DMS153 treated with DMSO at 0.1 percent for 48 hours (cell line): ENCODE data around the gene RNF8.
"Not testable (repeated sequence)": the region's sequence is repeated elsewhere in the genome, so short reads cannot be mapped to it uniquely, and the experiment has no call there.

Source experiments
- DNase-seq: peaks from one replicate; lab custom pipeline; 2025; ENCODE audit not compliant: unreplicated experiment; lab: John Stamatoyannopoulos, UW

RNF8 gene

DNA sequence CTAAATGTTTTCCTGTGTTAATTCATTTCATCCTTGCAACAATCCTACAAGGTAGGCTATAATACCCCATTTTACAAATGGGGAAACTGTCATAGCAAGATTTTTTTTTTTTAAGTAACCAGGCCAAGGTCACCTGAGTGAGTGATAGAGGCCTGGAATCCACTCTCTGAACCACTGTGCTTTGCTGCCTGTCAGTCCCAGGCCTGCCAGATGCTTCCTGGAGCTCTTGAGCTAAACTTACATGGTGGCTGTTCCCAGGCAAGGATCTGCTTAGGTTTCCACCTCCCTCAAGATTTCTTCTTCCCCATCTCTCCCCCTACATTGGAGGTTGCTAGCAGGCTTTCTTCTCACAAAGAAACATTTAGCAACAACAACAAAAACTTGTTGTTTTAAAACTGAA lies 32.7 kb upstream of the RNF8 start:
- DNase-seq = no peak

- DNase-seq = no peak
Observed at GRCh38 chr6:37321516-37322415, 32.0 kb upstream of the RNF8 start.

GRCh38 chr6:37323580-37323979 lies 30.2 kb upstream of the RNF8 start:
- no peak for DNase-seq

- no peak for DNase-seq
Observed at GRCh38 chr6:37324131-37325033, 29.4 kb upstream of the RNF8 start.

- not testable (repeated sequence) for DNase-seq
Observed at GRCh38 chr6:37330345-37330744, 23.4 kb upstream of the RNF8 start.

DNA sequence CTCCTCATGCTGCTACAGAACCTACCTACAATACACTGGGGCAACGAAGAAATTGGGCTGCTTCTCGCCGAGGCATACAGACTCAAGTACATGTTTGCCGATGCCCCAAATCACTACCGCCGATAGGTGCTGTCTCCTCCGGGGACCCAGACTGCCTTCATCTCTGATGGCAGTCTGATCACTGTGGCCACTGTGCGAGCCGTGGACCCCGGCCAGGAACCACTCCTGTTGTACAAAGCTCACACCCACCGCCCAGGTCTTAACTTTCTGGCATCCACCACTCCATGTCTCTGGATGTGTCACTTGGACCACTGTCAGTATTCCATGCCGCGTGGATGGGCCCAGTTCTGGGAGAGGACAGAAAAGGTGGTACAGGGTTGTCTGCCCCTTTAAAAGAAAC lies 22.7 kb upstream of the RNF8 start:
- DNase-seq = no peak

GRCh38 chr6:37332894-37333293 lies 20.9 kb upstream of the RNF8 start:
- no peak for DNase-seq

DNA sequence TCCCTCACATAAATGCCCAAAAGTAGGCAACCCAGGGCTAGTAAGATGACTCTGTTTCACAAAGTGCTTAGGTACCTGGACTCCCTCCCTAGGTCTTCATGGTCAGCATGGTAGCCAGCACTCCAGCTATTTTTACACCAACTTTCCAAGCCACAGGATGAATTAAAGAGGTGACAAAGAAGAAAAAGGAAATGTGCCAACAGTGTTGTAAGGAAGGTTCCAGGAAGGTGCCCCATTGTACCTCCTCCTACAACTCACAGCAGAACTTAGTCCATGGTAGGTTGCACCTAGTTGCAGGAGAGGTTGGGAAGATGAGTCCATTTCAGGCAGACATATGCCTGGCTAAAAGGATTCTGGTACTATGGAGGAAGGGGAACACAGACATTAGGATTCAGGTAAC lies 19.7 kb upstream of the RNF8 start:
- no peak for DNase-seq

- not testable (repeated sequence) for DNase-seq
Observed at GRCh38 chr6:37338317-37338716, 15.5 kb upstream of the RNF8 start.

- no peak for DNase-seq
Observed at GRCh38 chr6:37338745-37339255, 15.0 kb upstream of the RNF8 start.

DNA sequence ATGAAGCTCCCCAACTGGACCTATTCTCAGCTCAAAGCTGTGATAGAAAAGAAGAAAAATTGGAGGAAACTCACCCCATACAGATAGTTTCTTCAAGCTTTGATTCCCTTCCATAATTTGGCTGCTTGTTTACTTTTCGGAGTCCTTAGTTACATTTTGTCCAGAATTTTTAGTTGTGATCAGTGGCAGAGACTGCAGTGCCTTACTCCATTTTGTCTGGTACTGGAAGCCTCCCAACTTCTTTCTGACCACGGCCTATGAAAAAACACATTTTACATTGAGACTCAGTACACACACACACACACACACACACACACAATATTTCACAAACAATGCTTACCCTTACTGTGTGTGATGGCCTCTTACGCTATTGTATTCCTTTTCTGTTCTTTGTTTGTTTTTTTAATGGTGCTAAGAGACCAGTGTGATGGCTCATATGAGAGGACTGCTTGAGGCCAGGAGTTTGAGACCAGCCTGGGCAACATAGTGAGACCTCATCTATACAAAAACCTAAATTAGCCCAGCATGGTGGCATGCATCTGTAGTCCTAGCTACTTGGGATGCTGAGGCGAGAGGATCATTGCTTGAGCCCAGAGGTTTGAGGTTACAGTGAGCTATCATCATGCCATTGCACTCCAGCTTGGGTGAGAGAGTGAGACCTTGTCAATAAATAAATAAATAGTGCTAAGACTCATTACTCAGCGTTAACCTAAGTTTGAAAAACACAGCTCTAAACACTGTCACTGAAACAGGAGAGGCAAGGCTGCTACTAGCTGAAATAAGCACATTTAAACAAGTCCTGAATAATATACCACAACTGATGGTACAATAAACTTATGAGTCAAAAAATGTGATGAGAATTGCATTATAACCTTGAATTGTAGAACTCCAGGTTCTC lies 13.8 kb upstream of the RNF8 start:
- DNase-seq = no peak

DNA sequence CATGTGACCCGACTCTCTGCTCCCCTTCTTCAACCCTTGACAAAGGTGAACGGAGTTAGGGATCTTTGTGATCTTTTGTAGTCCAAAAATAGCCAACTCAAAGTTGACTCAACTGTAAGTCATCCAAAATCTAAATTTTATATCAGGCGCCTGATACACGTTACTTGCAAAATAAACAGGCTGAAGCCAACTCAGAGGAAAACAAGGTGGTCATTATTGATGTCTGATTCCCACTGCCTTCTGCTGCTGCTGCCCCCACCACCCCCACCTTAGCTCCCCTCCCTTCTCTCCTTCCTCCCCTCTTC lies 13.2 kb upstream of the RNF8 start:
- no peak for DNase-seq

GRCh38 chr6:37343248-37343647 lies 10.5 kb upstream of the RNF8 start:
- no peak for DNase-seq

DNA sequence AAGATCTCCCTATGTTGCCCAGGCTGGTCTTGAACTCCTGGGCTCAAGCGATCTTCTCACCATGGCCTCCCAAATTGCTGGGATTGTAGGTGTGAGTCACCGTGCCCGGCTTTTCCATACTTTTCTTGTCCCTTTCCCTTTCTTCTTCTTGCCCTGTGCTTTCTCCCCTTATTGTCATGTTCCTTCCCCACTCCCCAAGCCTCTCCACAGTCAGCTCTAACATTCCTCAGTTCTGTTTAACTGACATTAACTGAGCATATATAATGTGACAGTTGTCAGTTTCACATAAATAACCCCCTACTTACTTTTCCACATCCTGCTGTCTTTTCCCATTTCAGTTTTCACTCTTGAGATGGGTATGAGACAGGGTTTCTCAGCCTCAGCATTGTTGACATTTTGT lies 9.5 kb upstream of the RNF8 start:
- no peak for DNase-seq

GRCh38 chr6:37345804-37346203 lies 8.0 kb upstream of the RNF8 start:
- not testable (repeated sequence) for DNase-seq

- DNase-seq = no peak
Observed at GRCh38 chr6:37347177-37347576, 6.6 kb upstream of the RNF8 start.

- no peak for DNase-seq
Observed at GRCh38 chr6:37347670-37348111, 6.1 kb upstream of the RNF8 start.

DNA sequence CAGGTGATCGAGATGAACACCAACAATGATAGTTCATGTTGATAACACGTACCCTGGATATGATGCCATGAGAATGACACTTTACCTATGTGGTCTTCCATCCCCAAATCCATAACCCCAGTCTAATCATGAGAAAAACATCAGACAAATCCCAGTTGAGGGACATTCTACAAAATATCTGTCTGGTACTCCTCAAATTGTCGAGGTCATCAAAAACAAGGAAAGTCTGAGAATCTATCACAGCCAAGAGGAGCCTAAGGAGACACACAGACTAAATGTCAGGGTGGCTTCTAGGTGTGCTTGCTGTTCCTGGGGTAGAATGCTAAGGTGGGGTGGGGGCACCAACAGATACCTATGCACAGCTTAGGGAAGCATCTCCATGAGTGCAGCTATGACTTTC lies 2.8 kb upstream of the RNF8 start:
- no peak for DNase-seq

GRCh38 chr6:37352384-37352783 lies 1.4 kb upstream of the RNF8 start:
- DNase-seq = no peak

DNA sequence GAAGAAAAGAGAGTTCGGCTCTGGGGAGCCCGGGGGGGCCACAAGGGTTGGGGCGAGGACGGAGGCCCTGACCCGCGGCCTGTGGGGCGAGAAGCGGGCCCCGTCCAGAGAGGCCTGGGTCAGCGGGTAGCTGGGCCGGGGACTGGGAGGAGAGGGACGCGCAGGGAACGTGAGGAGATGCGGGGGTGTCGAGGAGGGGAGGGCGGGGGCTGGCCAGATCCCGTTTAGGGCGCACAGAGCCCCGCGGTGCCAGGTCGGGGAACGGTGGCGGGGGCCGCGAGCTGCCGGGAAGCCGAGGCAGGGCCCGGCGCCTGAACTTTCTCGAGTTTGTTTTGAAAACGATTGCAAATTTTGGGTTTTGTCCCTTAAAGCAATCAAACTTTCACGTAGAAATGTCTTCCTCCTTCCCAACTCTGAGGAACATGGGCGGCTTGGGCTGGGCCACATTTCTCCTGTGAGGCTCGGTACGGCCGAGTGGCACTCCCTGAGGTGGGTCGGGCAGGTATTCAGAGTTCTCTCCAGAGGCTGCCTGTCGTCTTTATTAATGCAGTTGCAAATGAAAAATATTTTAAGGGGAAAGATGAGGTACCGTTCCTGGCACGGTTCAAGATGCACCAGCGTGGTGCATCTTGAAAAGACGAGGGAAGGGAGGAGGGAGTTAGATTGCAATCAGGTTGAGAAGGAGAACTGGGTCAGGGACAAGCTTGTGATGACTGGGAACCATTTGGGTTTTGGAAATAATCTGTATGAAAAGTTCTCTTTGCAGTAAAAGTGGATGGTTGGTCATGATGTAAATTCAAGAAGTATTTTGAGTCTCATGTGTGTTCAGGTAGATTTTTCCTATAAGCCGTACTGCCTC lies 972 bp downstream of the RNF8 start:
- no peak for DNase-seq
